ENCODE results near the gene FAM193B. TPM values are rescaled to one million over a fixed set of nuclear protein-coding genes. Genes with fewer than 3 reads are reported as not detected.

The FAM193B gene
- total RNA-seq, 1 experiment from 2014 or later, result 17.4 TPM

DNA sequence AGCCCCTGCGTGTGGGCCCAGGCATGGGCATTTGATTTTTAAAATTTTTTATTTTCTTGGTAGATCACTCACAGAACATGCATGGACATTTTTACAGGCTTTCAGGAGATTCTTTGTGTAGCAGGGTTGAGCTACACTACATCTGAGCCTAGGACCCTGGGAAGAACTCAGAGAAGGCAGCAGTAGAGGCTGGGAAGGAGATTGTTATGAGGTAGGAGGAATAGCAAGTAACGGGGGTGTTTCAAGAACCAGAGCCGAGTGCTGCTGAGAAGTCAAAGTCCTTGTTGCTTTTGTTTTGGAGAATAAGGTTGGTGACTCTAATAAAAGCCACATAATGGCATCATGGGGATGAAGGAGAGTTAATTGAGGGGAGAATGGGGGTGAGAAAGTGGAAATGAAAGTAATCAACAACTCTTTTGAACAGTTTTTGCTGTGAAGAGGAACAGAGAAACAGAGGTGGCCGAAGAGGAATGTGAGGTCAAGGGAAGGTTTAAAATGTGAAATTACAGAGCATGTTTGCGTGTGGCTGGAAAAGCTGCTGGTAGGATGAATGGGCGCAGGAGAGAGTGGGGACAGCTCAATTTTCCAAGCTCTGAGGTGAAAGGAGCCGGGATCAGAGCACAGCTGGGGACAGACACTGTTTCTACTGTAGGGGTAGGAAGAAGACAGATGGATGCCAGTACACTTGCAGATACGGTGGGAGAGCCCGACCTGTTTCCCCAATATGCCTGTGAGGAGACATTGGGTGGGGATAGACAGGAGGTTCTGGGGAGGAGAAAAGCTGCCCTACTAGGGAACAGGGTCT, 52.3 kb downstream of the FAM193B start:
- no peak for DNase-seq (ENCODE audit: low read depth)

DNA sequence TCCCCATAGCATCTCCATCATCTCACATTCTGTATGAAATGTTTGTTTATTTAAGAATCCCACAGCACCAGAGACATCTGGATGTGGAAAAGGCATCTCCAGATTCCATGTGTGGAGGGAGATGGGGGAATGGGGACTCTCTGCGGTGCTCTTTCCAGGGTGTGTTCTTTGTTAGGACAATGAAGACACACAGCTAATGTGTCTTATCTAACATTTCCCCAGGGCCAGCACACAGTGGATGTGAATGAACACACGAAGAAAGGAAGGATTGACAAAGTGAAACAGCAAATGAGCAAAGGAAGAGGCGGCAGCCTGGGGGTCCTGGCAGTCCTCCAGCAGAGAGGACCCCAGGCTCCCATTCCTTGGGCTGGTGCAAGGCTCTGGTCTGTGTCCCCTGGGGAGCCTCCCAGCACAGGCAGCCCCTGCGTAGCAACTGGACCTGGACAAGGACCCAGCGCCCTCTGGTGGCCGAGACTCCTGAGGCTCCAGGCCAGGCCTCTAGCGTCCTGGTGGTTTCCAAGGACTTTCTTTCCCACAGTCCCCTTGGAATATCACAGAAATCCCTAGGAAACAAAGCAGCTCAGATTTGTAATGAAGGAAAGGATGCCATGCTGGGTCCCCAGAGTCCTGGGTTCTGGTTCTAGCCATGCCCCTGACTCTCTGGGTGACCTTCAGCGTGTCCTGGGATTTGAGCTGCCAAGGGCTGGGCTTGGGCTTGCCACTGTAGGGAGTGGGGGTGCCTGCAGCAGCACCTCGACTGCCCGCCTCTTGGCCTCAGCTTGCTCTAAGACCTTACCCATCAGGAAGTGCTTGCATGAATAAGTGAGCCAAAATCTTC, 53.5 kb downstream of the FAM193B start:
- peak; percentile 75 for DNase-seq (ENCODE audit: low read depth)

DNA sequence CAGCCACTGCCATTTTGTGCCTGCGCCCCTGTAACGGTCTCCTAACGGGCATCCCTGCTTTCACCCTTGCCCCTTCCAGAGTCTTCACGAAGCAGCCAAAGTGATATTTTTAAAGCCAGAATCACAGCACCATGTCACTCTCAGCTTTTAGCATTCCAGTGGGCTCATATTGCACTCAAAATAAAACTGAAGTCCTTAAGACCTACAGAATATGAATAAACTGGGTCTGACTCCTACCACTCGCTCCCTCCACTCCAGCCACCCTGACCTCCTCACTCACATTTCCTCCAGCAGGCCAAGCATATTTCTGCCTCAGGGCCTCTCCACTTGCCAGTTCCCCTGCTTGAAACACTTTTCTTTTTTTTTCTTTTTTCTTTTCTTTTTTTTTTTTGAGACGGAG, 54.5 kb downstream of the FAM193B start:
- no peak for DNase-seq (ENCODE audit: low read depth)

DNA sequence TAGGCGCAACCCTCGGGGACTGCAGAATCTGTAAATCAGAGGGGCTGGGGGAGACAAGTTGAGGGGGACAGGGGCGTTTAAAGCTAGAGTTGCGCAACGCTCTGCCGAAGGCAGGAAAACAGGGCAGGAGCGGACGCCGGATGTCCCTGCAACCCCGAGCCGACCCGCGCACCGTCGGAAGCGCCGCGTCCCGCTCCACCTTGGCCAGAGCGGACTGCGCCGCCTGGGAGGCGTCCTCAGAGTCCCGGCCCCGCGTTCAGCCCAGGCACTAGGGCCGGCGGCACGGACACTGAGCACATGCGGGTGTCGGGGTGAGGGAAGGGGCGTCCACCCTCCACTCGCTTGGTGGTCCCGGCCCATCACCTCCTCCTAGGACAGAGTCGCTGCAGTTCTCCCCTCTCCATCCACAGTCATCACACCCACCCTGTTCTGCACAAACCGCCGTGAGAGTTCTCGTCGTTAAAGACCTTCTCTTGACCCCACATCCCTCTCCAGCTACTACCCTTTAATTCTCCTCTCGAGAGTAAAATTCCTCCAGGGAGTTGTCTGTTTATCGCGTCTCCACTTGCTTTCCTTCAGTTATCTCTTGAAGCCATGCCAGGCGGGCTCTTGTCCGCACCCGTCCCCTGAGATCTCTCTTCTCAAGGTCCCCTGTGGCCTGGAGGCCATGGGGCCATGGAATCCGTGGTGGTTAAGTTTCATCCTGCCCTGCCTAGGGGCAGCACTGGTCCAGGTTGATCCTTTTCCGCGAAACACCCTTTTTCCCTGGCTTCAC, 56.2 kb downstream of the FAM193B start:
- no peak for DNase-seq (ENCODE audit: low read depth)

DNA sequence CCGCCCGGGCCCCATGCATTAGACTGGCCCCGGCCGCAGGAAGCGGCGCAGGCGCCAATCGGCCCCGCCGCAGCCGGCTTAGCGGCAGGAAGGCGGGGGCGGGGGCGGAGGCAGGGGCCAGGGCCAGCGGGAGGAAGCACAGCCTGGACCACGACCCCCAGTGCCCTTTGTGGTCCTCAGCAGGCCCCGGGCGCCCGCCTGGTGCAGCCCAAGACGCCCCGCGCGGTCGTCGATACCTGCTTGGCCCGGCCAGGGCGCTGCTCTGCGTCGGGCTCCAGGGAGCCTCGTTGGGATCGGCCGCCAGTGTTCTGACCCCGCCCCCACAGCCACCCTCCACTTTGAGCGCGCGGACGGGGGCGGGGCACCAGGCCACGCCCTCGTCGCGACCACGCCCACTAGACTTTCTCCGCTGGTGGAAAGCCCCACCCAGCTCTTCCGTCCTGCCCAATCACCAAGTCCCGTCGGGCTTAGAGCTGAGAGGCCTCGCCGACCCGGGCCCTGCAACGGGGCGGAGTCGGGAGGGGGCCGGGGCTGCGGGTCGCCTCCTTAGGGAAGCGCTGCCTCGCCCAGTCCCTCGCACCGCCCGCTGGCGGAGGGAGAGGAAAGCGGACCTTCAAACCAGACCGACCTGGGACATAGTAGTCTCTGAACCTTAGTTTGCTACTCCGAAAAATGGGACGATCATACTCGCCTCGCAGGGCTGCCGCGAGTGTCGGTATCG, 56.9 kb downstream of the FAM193B start, which contains the start of gene PDLIM7:
PDLIM7 (minus strand) TSS at position 313 of the 721 bp plus-strand sequence. CDS start 1,092 bp downstream, outside the sequence.
- peak; percentile 98 for DNase-seq (ENCODE audit: low read depth)

DNA sequence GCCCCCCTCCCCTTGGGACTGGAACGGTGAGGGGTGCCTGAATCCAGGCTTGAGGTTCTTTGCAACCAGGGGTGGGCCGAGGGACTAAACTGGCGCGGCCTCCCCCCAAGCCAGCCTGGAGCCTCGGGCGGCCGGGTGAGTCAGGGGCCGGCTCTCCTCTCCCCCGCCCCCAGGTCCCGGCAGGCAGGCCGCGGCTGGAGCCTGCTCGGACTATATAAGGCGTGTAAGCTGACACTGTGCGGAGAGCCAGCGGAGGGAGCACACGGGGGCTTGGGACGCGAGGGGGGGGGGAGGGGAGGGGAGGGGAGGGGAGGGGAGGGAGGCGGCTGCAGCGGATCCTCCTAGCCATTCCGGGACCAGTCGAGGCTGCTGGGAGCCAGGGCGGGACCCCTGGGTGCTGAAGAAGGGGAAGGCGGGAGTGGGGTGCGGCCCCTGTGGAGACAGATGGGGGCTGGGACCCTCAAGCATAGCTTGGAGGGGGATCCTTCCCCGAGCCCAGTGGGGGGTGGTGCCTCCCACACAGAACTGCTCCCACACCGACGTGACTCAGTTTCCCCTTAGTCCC, 57.6 kb downstream of the FAM193B start:
- peak; percentile 91 for DNase-seq (ENCODE audit: low read depth)

DNA sequence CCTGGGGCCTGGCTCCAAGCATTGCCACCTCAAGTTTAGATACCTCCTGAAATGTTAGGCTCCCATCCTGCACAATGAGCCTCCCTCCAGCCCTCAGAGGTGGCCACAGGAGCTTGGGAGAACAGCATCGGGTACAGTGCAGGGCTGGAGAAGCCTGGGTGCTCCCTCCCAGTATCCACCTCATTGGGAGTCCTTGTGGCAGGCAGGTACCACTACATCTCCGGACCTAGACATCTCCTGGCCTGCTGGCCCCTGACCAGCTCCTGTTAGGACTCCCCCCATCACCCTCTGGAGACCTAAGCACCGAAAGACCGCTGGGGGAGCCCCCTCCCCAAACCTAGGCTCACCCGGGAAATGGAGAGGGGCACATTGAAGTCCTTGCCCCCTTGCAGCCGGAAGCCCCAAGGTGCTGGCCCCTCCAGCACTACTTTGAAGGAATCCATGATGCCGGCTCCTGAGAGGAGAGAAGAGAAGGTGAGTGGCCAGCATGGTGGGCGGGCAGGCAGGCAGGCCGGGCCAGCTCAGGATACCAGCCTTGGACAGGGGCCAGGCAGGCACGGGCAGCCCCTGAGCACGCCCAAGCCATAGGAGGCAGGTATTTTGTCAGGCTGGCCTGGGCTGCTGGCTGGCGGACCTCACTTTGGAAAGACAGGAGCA, 58.2 kb downstream of the FAM193B start:
- DNase-seq (ENCODE audit: low read depth), result peak; percentile 63

DNA sequence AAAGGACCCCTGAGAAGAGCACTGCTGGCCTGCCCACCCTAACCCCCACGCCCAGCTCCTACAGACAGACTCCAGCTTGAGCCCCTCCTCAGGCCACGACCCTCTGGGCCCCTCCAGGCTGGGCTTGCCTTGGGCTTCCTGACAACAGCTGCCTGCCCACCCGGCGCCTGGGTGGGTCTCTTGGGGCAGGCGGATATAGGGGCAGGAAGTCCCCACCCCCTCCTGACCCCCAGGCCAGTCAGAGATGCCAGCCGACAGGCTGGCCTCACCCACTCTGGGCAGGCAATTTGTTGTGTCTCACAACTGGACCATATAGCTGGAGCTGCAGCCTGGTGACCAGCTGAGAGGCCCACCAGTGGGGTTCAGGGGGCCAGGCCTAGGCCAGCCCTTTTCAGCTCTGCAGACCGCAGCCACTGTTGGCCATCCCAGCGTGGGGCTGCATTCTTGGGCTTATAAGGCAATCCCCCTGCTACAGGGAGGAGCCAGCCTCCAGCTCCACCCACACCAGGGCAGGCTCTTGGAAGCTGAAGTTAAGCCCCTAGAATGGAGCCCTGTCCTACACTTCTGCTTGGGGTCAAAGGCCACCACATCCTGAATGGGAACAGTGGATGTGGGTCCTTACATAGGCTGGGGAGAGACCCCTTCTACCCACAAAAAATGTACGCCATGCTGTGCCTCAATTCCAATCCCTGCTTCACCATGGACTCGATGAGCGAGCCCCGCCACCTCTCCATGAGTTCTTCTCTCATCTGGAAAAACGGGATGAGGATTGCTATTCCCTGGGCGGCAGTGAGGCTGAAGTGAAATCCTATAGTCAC, 58.9 kb downstream of the FAM193B start:
- peak; percentile 87 for DNase-seq (ENCODE audit: low read depth)

DNA sequence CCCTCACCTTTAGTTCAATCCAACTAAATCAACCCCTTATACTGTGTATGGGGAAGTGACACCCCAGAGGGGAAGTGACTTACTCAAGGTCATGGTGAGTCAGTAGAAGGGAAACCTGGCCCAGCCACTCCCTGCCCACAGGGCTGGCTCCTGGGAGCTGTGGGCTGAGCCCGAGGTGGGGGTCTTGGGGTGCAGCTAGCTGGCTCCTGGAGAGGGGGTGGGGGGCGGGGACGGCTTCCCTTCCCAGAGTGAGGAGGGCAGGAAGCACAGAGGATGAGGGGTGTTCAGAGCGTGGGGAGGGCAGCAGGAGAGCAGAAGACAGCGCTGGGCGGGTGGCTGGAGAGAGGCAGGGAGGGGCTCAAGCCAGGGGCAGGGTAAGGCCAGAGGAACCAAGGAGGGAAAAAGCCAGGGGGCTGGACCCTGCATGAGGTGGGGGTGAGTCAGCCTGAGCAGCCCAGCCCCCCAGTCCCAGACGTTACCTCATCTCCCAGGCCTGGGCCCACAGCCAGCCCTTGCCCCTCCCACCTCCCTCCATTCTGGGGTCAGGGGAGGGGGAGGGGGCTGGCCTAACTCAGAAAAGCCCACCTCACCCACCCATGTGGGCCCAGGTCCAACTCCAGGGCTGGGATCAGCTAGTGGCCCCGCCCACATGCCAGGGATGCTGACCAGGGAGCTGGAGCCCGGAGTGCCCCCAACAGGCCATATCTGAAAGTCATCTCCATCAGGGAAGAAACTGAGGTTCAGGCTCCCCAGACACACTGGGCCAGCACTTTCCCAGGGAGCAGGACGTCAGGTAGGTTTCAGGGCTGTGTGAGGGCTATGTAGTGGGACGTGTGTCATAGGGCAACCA, 59.8 kb downstream of the FAM193B start:
- peak; percentile 98 for DNase-seq (ENCODE audit: low read depth)

DNA sequence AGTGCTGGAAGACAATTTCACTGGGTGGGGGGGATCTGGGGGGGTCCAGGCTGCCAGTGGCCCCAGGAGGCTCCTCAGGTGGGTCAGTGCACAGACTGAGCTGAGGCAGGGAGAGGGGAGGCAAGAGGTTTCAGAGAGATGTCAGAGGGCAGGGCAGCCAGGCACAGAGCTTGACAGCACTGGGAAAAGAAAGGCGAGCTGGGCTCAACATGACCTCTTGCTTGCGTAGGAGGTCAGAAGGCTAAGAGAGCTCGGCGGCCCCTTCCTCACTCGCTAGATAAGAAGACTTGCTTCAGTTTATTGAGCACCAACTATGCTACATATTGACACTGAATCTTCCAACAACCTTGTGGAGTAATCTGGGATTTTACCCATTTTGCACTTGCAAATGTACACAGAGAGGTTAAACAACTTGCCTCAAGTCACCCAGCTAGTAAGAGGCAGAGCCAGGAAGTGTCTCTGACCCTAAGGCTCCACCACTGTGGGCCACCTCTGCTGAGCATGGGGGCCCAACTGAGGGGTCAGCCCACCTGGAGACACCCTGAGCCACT, 60.5 kb downstream of the FAM193B start:
- DNase-seq (ENCODE audit: low read depth), result no peak

DNA sequence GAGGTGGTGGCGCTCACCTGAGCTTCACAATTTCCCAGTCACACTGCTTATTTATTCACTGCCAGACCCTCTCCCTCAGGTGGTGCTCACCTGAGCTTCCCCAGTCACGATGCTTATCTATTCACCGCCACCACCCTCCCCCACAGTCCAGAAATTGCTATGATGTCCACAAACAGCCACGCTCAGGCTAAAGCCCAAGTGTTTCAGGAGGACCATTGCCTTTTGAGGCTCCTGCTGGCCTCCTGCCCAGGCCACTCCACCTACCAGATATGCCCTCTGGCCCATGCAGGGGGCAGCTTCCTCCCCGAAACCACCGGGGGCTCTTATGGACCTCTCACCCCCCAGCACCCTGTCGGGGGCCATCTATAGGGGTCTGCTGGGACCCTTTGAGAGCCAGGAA, 61.5 kb downstream of the FAM193B start:
- DNase-seq (ENCODE audit: low read depth), result no peak

DNA sequence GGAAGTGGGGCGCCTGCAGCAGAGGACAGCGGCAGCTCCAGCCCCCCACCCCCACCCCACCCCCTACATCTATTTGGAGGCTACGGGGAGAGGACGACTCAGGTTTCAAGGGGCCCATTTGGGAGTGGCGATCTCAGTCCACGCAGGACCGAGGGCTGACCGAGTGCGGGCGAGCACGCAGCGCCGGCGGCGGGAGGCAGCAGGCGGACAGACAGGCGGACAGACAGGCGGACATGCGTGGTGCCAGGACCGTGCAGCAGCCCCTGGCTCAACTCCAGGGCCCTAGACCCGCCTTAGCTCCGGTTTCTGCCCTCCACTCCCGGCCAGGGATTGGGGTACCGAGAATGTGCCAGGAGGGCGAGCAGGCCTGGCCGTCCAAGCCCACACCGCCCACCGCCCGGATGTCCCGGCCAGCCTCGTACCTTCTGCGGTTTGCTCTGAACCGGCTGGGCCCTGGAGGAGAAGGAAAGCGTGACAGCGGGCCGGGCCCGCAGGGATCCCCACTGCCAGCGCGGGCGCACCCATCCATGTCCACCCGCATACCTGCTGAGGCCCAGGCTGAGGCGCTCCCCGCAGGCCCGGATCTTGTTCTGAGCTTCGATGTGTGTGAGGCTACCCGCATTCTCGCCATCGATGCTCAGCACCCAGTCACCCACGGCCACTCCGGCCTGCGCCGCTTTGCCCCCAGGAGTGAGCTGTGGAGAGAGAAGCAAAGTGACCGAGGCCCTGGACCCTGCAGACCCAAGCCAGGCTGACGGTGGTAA, 62.2 kb downstream of the FAM193B start:
- DNase-seq (ENCODE audit: low read depth), result no peak

DNA sequence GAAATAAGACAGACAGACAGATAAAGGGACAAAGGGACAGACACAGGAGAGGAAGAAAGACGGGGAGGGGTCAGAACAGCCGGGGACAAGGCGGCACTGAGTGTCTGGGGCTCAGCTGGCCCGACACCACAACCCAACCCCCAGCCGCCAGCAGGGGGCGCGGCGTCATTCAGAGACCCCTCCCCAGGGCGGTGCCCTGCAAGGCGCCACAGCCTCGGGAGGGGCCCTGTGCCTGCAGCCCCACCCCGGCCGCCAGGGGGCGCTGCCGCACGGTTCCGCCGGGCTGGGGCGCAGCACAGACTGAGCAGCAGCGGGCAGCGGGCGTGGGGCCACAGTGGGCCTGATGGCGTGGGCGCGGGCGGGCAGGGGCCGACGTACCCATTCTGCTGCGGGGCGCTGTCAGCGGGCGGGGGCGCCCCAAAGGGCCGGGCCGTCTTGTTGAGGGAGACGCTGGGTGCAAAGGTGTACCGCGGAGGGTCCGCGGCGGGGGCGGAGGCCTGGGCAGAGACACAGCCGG, 62.9 kb downstream of the FAM193B start:
- peak; percentile 61 for DNase-seq (ENCODE audit: low read depth)

DNA sequence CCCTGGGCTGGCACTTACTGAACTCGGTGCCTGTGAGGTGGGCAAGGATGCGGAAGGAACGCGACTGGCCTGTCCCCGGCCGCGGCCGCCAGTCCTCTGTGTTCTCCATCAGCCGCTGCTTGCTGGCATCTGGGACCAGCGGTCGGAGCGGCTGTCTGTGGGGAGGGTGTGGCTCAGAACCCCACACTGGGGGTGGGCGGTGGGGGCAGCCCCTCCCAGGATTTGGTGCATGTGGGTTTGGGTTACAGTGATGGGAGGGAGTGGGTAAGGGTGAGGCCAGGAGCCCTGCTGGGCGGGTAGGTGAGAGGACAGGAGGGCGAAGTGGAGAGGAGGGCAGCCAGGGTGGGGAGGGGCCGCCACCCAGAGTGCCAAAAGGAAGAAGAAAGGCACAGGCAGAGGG, 63.4 kb downstream of the FAM193B start:
- no peak for DNase-seq (ENCODE audit: low read depth)

DNA sequence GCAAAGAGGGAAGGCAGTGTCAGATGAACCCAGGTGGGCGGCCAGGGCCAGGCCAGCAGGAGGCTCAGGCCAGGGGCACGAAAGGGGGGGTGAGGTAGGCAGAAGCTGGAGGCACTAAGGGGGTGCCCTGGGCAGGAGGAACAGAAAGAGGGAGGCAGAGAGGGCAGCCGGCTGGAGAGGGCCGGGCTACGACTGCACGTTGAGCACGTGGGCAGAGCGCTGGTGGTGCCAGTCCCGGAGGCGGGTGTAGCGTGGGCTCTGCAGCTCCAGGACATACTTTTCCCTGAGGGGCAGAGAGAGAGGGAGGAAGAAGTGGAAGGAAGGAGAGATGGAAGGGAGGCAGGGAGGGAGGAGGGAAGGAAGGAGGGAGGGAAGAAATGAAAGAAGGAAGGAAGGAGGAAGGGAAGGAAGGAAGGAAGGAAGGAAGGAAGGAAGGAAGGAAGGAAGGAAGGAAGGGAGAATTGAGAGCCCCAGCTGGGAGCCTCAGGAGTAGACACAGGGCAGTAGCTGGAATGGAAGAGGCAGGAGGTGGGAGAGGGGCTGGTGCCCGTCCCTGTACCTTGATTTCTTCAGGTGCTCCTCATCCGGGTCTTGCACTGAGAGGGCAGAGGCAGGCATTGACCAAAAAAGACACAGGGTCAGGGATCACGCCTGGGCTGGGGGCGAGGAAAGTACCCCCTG, 63.9 kb downstream of the FAM193B start:
- no peak for DNase-seq (ENCODE audit: low read depth)

DNA sequence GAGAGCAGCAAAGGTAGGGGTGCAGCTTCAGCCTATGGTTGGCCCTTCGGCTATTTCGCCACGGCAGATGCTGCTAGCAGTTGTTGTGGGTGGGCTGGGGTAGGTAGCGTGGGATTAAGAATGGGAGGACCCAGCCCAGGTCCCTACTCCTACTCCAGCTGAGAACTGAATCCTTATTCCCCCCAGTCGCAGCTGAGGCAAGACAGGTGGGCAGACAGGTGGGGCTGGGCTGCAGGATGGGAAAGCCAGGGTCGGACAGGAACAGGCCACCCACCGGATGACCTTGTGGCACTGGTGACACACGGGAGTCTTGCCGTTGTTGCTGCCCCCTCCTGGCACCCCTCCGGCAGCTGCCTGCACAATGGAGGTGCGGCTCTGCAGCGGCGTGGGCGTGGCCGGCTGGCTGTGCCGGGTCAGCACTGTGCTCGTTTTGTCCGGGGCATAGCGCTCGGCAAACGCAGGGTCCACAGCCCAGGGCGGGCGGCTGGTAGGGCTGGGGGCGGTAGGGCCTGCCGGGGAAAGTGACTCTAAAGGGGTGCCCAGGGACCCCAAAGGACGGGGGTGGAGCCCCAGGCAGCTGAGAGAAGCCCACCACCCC, 65.1 kb downstream of the FAM193B start:
- DNase-seq (ENCODE audit: low read depth), result no peak
